OCI-LY7 (cell line): Measurements from ENCODE around the gene CD38.
"Not testable (repeated sequence)": the region's sequence is repeated elsewhere in the genome, so short reads cannot be mapped to it uniquely, and the experiment has no call there.

Experiments used
- EZH2phosphoT487 ChIP-seq: fragments of 200-600 bp; sonication (generic); IDR thresholded peaks from 2 replicates; pipeline ENCODE4 v1.6.1; 2018; ENCODE audit warnings: low read depth, borderline replicate concordance, mild to moderate bottlenecking, mixed run types, antibody characterized with exemption, low read length, moderate library complexity, mixed read lengths
- TF ChIP-seq, protein P1 (sequence below): fragments of 200-600 bp; sonication (generic); conservative IDR thresholded peaks from 2 replicates; pipeline ENCODE4 v1.5.1; 2014; ENCODE audit warnings: mild to moderate bottlenecking, antibody characterized with exemption, low read length, moderate library complexity, mixed read lengths

DNA sequence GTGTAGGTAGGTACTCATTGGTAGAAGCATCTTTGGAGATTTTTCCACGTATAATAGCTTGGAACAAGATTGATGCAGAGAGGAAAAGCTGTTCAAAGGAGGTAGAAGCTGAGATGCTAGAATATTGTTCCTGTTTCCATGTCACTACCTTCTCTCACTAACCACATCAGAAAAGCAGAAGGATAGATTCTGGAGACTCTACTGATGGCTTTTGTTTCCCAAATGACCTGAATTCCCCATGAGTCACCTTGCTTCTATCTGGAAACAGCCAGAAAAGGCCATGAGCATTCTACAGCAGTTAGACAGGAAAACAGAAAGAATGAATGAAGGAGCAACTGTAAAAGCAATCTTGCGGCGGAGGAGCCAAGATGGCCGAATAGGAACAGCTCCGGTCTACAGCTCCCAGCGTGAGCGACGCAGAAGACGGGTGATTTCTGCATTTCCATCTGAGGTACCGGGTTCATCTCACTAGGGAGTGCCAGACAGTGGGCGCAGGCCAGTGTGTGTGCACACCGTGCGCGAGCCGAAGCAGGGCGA is 63.1 kb downstream of the CD38 start:
- TF ChIP-seq, protein P1, sequence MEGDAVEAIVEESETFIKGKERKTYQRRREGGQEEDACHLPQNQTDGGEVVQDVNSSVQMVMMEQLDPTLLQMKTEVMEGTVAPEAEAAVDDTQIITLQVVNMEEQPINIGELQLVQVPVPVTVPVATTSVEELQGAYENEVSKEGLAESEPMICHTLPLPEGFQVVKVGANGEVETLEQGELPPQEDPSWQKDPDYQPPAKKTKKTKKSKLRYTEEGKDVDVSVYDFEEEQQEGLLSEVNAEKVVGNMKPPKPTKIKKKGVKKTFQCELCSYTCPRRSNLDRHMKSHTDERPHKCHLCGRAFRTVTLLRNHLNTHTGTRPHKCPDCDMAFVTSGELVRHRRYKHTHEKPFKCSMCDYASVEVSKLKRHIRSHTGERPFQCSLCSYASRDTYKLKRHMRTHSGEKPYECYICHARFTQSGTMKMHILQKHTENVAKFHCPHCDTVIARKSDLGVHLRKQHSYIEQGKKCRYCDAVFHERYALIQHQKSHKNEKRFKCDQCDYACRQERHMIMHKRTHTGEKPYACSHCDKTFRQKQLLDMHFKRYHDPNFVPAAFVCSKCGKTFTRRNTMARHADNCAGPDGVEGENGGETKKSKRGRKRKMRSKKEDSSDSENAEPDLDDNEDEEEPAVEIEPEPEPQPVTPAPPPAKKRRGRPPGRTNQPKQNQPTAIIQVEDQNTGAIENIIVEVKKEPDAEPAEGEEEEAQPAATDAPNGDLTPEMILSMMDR: not testable (repeated sequence)
- not testable (repeated sequence) for TF ChIP-seq EZH2phosphoT487
